Activated T-helper 9 cell treated with anti-CD3 and anti-CD28 coated beads, Interleukin-2, amount 50 U/mL, for 16 hours (primary cell): ENCODE measurements around the gene FOLR3.
A peak's percentile ranks its signal among the peaks of the same experiment; 100 is the strongest.
"Not testable (repeated sequence)": the region's sequence is repeated elsewhere in the genome, so short reads cannot be mapped to it uniquely, and the experiment has no call there.

Experiments
- DNase-seq: peaks from one replicate; pipeline ENCODE4 v3.0.0-alpha.2; 2020; ENCODE audit warnings: low read depth

FOLR3 gene

GRCh38 chr11:72135473-72135872 is at the start of gene FOLR3:
TSS of gene FOLR3 (plus strand) at chr11:72135725. CDS start at chr11:72135953, 228 bp downstream.
- not testable (repeated sequence) for DNase-seq

DNA sequence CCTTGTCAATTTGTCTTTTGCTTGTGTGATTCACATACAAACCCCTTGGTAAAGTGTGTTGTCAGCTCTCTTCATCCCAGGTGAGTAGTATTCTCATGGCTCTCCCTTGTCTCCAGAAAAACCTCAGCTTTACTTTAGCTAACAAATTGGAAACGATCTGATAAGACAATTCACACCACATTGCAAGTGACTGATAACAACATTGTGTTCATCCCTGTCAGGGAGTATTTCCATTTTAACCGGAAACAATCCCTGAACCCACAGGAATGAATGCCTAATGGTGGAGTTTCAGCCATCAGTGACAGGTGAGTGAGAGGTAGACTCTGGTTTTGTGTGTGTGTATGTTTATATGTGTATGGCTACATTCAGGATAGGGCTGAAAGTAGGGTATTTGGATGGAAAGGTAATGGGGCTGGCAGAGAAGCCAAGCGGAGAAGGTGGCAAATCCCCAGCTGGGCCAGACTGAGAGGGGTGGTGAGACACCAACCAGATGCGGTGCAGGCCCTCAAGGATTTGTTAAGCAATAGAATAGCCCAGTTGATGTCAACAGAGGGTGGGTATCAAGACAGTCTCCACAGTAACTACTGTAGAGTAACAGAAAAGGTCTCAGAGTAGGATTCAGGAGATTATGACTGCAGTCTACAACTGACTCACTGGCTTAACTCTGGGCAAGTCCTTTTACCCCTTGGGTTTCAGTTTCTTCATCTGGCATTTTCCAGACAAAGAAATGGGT is 47.3 kb upstream of the FOLR3 start:
- DNase-seq = no peak

DNA sequence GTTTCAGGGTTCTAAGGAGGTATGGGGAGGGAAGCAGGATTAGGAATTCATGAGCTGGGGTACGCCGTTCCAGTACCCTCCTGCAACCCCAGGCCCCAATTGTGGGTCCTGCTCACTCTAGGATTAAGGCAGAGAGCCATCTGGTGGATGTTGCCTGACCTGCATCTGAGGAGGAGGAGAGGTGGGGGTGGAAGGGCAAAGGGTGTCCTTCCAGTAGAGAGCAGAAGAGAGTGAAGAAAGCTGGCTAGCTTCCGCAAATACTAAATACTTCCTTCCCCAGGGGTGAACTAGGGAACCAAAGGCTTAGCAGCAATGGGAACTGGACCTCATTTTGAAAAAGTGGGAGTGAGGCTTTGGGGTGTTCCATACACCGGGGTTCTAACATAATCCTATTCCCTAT is 44.2 kb upstream of the FOLR3 start:
- DNase-seq = peak; percentile 46

DNA sequence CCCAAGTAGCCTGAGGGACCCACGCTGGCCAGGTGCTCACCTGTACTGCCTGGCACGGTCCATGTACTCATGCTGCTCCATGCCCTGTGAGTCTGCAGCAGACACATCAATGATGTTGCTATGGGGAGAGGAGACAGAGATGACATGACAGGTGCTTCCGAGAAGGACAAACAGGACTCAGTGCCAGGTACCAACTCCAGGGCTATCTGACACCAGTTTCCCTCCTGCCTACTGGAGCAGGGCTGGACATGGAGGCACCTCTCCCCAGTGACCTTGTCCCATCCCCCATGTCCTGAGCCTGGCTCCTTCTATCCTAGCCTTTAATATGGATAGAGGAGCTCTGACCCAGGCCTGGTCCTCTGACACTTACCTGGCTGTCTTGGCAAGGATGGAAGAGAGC is 36.8 kb upstream of the FOLR3 start:
- DNase-seq = no peak

GRCh38 chr11:72100009-72100408 is 35.5 kb upstream of the FOLR3 start:
- no peak for DNase-seq

DNA sequence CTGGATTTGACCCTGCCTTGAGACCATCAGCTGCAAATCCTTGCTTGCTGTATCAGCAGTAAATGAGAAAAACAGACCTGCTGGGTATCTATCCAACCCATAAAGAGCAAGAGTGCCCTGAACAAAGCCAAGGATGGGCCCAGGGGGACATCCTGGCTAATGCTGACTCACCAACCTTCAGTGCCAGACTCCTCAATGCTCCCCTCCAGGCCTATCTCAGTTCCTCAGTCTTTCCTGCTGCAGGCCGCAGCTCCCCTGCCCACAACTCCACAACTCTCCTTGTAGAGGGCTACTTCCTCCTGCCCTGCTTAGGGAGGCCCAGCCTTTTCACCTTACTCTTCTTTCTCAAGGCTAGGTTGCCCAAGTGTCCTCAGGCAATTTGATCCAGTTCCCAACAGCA is 35.1 kb upstream of the FOLR3 start:
- no peak for DNase-seq

DNA sequence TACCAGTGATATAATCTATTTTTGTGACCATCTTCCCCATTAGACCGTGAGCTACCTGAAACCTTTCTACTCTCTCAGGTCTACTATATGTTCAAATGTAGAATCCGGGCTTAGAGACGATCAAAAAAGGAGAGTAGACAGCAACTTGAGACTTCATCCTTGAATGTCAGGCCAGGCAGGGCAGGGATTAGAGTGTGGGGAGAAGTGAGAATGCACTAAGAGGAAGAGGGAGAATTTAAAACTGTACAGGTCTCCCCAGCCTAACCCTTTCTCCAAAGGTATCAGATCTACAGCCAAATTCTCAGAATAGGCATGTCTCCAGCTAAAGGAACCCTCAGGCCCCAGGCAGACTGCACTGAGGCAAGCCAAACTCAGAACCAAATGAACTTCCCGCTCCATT is 33.4 kb upstream of the FOLR3 start:
- DNase-seq = no peak

GRCh38 chr11:72102631-72102945 is 32.9 kb upstream of the FOLR3 start:
- DNase-seq = no peak

GRCh38 chr11:72102946-72103753 is 32.4 kb upstream of the FOLR3 start, which contains the start of gene LAMTOR1:
TSS of gene LAMTOR1 (minus strand) at chr11:72103297. CDS start at chr11:72103224, 73 bp downstream.
- DNase-seq = peak; percentile 98

- DNase-seq = no peak
Observed at GRCh38 chr11:72103754-72104167, 31.8 kb upstream of the FOLR3 start.

DNA sequence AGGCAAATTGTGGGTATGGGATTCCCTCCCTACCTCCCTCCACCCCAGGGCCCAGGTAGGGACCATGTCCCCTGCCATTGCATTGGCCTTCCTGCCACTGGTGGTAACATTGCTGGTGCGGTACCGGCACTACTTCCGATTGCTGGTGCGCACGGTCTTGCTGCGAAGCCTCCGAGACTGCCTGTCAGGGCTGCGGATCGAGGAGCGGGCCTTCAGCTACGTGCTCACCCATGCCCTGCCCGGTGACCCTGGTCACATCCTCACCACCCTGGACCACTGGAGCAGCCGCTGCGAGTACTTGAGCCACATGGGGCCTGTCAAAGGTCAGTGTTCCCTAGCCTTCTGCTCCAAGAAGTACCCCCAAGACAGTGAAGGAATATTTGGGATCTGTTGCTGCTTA is 29.6 kb upstream of the FOLR3 start, which contains the start of gene TOMT:
Gene TOMT (plus strand): TSS at position 37 of the 400 bp plus-strand sequence. CDS start 28 bp downstream, at position 65.
- DNase-seq = no peak

DNA sequence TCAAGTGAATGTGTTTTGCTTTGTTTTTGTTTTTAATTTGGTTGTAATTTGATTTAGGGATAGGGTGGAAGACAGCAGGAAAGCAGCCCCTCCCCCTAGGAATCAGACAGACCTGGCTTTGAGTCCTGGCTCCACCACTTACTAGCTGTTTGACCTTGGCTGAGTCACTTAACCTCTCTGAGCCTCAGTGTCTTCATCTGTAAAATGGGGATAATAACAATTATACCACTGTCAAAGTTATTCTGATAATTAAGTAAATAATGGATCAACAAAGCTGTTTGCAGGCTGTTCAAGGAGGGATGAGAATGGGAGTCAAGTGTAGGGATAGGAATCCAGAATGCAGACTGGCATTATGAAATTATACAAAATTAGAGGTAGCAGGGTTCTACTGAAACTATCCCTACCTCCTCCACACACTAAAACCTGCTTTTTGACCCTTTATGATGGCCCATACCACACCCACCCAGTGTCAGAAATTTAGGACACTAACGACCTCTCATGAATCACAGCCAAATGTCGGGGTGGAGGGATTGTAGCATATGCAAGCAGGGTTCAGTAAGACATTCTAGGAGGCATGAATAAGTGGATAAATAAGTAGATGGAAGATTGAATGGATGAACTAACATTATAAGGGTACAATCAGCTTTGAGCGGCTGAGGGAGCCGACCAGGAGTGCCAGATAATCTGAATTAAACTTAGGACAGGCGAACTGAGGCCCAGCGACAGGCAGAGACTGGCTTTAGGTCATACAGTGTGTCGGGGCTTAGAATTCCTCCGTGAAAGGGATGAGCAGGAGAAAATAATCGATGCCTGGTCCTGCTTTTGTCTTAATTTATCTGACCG is 24.0 kb upstream of the FOLR3 start:
- DNase-seq = no peak

DNA sequence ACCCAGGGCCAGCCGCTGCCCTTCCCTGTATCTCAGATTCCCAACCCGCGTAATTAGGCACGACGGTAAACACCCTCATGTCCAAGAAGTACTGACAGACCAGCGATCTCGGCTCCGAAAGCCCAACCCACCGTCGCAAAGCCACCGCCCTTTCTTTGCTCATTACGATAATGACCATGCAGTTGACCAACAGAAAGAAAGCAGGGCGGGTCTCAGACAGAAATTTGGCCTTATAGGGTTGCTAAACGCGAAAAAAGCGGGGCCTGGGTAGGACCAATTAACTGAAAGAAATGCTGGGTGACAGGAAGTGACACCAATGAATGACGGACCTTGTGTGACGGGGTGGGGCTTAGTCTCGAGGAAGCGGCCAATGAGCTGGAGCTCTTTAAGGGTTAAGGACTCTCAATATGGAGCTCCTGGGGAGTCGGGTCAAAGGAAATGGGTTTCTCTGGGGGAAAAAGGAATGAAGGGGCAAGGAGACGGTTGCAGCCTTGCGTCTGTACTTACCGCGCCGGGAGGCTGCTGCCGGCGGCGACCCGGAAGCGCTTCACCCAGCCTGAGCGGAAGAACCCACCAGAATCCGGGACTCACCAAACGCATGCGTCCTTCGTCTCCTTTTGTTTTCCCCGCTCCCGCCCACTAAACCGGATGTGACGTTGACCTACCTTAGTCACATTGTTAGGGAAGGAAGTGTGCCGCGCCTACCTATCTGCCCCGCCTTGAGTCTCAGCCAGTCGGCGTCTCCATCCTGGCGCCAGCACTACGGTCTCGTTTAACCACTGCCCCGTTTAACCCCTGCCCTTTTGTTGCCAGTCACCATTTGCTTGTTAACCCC is 23.2 kb upstream of the FOLR3 start, which contains the start of gene ANAPC15:
Gene ANAPC15 (minus strand): TSS at position 553 of the 835 bp plus-strand sequence. CDS start 1,419 bp downstream, outside the sequence.
- DNase-seq = peak; percentile 97

GRCh38 chr11:72112978-72113808 is 22.3 kb upstream of the FOLR3 start:
- DNase-seq = no peak

DNA sequence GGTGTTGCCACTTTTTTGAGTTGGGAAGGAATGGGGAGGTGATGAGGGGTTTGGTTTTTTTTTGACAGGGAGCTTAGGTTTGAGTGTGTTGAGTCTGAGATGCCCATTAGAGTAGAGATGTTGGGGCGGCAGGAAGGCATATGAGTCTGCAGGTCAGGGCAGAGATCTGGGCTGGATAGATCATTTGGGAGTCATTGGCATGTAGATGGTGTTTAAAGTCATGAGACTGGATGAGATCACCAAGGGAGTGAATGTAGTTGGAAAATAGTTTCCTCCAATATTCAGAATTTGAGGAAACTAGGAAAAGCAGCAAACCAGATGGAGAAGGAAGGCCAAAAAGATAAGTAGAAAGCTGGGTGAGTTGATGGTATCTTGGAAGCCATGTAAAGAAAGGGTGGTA is 21.0 kb upstream of the FOLR3 start:
- no peak for DNase-seq

GRCh38 chr11:72116019-72116755 is 19.3 kb upstream of the FOLR3 start:
- no peak for DNase-seq

DNA sequence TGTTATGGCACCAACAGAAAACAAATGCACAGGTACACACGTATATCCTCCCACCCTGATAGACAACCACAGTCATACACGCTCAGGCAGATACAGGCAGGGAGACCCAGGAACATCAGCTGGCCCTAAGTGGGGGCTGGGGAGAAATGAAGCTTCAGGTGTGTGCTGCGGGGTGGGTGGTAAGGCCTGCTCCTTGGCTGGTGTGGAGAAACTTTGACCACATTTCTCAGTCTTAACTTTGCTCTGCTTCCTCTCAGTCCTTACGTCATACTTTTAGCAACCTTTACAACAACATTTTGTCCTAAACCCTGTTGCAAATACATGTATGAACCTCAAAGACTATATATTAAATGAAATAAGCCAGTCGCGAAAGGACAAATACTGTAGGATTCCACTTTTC is 16.3 kb upstream of the FOLR3 start:
- no peak for DNase-seq

DNA sequence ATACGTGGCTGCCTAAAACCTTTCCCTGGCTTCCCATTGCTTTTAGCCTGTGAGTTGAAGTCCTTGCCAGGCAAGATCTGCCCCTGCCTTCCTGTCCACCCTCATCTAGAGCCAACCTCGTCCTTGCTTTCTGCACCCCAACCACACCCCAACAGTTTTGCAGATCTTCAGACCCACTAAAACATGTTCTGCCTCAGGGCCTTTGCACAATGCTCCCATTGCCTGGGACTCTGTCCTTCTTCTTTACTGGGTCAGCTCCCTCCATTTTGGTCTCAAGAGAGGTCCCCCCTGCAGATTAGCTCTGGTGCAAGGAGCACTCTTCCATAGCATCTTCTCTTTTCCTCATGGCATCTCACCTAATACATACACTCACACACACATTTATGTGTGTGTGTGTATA is 14.6 kb upstream of the FOLR3 start:
- no peak for DNase-seq

DNA sequence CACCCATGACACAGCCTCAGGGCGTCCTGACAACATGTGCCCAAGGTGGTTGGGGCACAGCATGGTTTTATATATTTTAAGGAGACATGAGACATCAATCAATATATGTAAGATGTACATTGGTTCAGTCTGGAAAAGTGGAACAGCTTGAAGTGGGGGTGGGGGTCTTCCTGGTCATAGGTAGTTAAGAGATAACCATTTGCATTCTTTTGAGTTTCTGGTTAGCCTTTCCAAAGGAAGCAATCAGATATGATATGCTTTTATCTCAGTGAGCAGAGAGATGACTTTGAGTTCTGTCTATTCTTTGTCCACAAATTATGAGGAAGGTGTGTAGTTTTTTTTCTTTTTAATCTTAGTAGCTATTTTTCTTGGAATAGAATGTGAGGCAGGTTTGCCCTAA is 12.9 kb upstream of the FOLR3 start:
- DNase-seq = no peak
